Activated T-cell treated with anti-CD3 and anti-CD28 coated beads, Interleukin-2, amount 50 U/mL, for 24 hours (primary cell): ENCODE data around the gene C4orf36.

ENCODE experiments used
- DNase-seq: peaks from one replicate; pipeline ENCODE4 v3.0.0-alpha.2; 2020
- H3K27ac Mint-ChIP-seq: 2 replicates; pipeline ENCODE4 v1.8.0; 2020; ENCODE audit warnings: mild to moderate bottlenecking, mixed read lengths
- H3K27me3 Mint-ChIP-seq: 2 replicates; pipeline ENCODE4 v1.8.0; 2020; ENCODE audit warnings: mixed read lengths
- H3K36me3 Mint-ChIP-seq: 2 replicates; pipeline ENCODE4 v1.8.0; 2020; ENCODE audit warnings: low read depth, mixed read lengths
- H3K4me1 Mint-ChIP-seq: 2 replicates; pipeline ENCODE4 v1.8.0; 2020; ENCODE audit warnings: low read depth, mixed read lengths
- H3K4me3 Mint-ChIP-seq: 2 replicates; pipeline ENCODE4 v1.8.0; 2020; ENCODE audit warnings: mild to moderate bottlenecking, moderate library complexity, mixed read lengths
- H3K9me3 Mint-ChIP-seq: 2 replicates; pipeline ENCODE4 v1.8.0; 2020; ENCODE audit warnings: mixed read lengths

Gene C4orf36

GRCh38 chr4:86924811-86925210, 32.6 kb upstream of the C4orf36 start:
- H3K27ac Mint-ChIP-seq: no peak overlapping the region
- peaks cover 22% of the 10 kb centered on the region for H3K4me1 Mint-ChIP-seq

DNA sequence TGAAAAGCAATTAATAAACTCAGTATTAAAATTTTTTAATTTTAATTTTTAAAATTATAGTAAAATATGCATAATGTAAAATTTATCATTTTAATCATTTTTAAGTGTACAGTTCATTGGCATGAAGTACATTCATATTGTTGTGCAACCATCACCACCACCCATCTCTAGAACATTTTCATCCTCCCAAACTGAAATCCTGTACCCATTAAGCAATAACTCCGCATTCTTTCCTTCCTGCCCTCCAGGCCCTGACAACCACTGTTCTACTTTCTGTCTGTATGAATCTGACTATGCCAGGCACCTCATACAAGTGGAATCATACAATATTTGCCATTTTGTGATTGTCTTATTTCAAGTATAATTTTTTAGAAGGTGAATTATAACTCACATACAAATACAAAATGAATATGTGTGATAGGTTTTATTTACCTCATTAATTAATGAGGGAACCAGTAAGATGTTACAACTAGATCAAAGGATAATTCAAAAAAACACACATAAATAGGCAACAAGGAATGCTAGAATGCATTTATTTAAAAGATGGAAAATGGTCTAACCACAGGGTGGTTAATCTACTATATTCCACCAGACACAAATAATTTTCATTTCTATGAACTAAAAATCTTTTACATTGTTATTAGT, 29.5 kb upstream of the C4orf36 start:
- DNase-seq: no peak
- H3K4me1 Mint-ChIP-seq: peaks cover 2% of the 10 kb centered on the region
- no peaks in the 10 kb centered on the region for H3K36me3 Mint-ChIP-seq
- H3K27me3 Mint-ChIP-seq: no peaks in the 10 kb centered on the region
- no peak overlapping the region for H3K27ac Mint-ChIP-seq
- H3K9me3 Mint-ChIP-seq: no peaks in the 10 kb centered on the region
- no peak overlapping the region for H3K4me3 Mint-ChIP-seq

More at GRCh38 chr4:86924811-86925210, 32.6 kb upstream of the C4orf36 start:
- no peak for DNase-seq
- Mint-ChIP-seq H3K9me3 (no peaks in the 10 kb centered on the region), H3K27me3 (no peaks in the 10 kb centered on the region), H3K36me3 (peaks cover under 1% of the 10 kb centered on the region), H3K4me3 (no peak overlapping the region)

DNA sequence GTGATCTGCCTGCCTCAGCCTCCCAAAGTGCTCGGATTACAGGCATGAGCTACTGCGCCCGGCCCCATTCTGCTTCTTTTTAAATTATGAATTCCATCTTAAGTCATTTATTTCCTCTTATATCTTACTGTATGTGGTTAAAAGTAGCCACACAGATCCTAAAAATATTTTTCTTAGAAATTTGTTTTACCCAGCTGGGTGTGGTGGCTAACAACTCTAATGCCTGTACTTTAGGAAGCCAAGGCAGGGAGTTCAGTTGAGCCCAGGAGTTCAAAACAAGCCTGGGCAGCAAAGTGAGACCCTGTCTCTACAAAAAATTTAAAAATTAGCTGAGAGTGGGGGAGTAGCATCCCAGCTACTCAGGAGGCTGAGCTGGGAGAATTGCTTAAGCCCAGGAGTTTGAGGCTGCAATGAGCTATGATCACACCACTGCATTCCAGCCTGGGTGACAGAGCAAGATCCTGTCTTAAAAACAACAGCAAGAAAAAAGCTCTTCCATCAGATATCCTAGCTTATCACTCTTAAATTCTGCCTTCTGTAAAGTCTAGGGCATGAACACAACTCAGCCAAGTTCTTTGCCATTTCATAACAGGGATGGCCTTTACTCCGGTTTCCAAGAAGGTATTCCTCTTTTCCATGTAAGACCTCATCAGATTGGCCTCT, 27.5 kb upstream of the C4orf36 start:
- no peak overlapping the region for H3K27ac Mint-ChIP-seq
- no peaks in the 10 kb centered on the region for H3K9me3 Mint-ChIP-seq
- no peaks in the 10 kb centered on the region for H3K27me3 Mint-ChIP-seq
- no peak for DNase-seq
- no peak overlapping the region for H3K4me3 Mint-ChIP-seq
- H3K36me3 Mint-ChIP-seq: no peaks in the 10 kb centered on the region
- H3K4me1 Mint-ChIP-seq: peaks cover 2% of the 10 kb centered on the region

DNA sequence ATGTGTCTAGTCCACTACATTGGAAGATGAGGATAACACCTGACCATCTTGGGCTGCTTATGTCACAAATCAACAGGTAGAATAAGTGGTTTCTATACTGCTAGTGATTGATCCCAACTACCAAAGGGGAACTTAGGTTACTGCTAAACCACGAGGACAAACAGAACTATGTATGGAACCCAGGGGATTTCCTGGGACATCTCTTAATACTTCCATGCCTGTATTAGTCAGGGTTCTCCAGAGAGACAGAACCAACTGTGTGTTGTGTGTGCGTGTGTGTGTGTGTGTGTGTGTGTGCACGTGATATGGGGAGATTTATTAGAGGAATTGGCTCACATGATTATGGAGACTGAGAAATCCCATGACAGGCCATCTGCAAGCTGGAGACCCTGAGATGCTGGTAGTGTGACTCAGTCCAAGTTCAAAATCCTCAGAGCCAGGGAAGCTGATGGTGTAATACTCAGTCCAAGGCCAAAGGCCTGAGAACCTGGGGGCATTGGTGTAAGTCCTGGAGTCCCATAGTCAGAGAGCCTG, 26.4 kb upstream of the C4orf36 start:
- no peak overlapping the region for H3K4me3 Mint-ChIP-seq
- no peaks in the 10 kb centered on the region for H3K36me3 Mint-ChIP-seq
- no peaks in the 10 kb centered on the region for H3K9me3 Mint-ChIP-seq
- no peaks in the 10 kb centered on the region for H3K27me3 Mint-ChIP-seq
- H3K27ac Mint-ChIP-seq: no peak overlapping the region
- no peak for DNase-seq
- H3K4me1 Mint-ChIP-seq: peaks cover 2% of the 10 kb centered on the region

GRCh38 chr4:86917212-86918039, 25.2 kb upstream of the C4orf36 start:
- no peaks in the 10 kb centered on the region for H3K9me3 Mint-ChIP-seq
- no peaks in the 10 kb centered on the region for H3K27me3 Mint-ChIP-seq
- H3K36me3 Mint-ChIP-seq: no peaks in the 10 kb centered on the region
- H3K4me3 Mint-ChIP-seq: no peak overlapping the region
- DNase-seq: no peak
- peaks cover under 1% of the 10 kb centered on the region for H3K4me1 Mint-ChIP-seq
- no peak overlapping the region for H3K27ac Mint-ChIP-seq

GRCh38 chr4:86916392-86916791, 24.2 kb upstream of the C4orf36 start:
- DNase-seq: no peak
- Mint-ChIP-seq H3K27ac (no peak overlapping the region), H3K4me1 (peaks cover 2% of the 10 kb centered on the region), H3K9me3 (no peaks in the 10 kb centered on the region), H3K36me3 (no peaks in the 10 kb centered on the region), H3K27me3 (no peaks in the 10 kb centered on the region), H3K4me3 (no peak overlapping the region)

- peaks cover 20% of the 10 kb centered on the region for H3K4me1 Mint-ChIP-seq
- H3K27ac Mint-ChIP-seq: no peak overlapping the region
- H3K4me3 Mint-ChIP-seq: no peak overlapping the region
- H3K27me3 Mint-ChIP-seq: no peaks in the 10 kb centered on the region
- H3K9me3 Mint-ChIP-seq: no peaks in the 10 kb centered on the region
- DNase-seq: no peak
- no peaks in the 10 kb centered on the region for H3K36me3 Mint-ChIP-seq
These were observed 18.8 kb upstream of the C4orf36 start for GRCh38 chr4:86910820-86911684.

GRCh38 chr4:86910369-86910768, 18.1 kb upstream of the C4orf36 start:
- Mint-ChIP-seq H3K4me1 (peaks cover 20% of the 10 kb centered on the region), H3K9me3 (no peaks in the 10 kb centered on the region), H3K27ac (no peak overlapping the region), H3K27me3 (no peaks in the 10 kb centered on the region), H3K36me3 (no peaks in the 10 kb centered on the region), H3K4me3 (no peak overlapping the region)
- DNase-seq: no peak

- Mint-ChIP-seq H3K4me1 (peaks cover 20% of the 10 kb centered on the region), H3K27ac (no peak overlapping the region), H3K9me3 (no peaks in the 10 kb centered on the region), H3K36me3 (no peaks in the 10 kb centered on the region), H3K4me3 (no peak overlapping the region), H3K27me3 (no peaks in the 10 kb centered on the region)
- no peak for DNase-seq
These were observed 17.5 kb upstream of the C4orf36 start for GRCh38 chr4:86909546-86910295.

DNA sequence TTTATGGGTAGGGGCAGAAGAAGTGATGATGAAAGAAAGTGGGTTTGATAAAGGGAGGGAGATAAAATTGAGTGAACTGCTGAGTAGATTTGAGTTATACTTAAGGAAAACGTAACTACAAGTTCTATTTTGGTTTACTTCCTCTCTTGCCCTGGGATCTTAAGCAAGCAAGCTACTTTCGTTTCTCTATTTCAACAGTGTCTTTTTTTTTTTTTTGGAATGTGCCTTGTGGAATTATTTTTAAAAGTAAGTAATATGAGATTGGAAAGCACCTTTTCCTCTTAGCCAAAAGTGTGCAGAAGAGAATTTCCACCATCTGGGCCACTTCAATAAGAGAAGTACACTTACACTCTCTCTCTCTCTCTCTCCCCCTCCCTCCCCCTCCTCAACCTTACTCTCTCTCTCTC, 16.0 kb upstream of the C4orf36 start:
- DNase-seq: no peak
- Mint-ChIP-seq H3K4me3 (no peak overlapping the region), H3K27me3 (peaks cover 9% of the 10 kb centered on the region), H3K36me3 (no peaks in the 10 kb centered on the region), H3K27ac (no peak overlapping the region), H3K9me3 (no peaks in the 10 kb centered on the region), H3K4me1 (peaks cover 20% of the 10 kb centered on the region)

- no peaks in the 10 kb centered on the region for H3K9me3 Mint-ChIP-seq
- no peaks in the 10 kb centered on the region for H3K4me1 Mint-ChIP-seq
- DNase-seq: no peak
- no peak overlapping the region for H3K27ac Mint-ChIP-seq
- no peak overlapping the region for H3K4me3 Mint-ChIP-seq
- no peaks in the 10 kb centered on the region for H3K36me3 Mint-ChIP-seq
- peaks cover 10% of the 10 kb centered on the region for H3K27me3 Mint-ChIP-seq
These were observed 9.6 kb upstream of the C4orf36 start for GRCh38 chr4:86901864-86902263.

DNA sequence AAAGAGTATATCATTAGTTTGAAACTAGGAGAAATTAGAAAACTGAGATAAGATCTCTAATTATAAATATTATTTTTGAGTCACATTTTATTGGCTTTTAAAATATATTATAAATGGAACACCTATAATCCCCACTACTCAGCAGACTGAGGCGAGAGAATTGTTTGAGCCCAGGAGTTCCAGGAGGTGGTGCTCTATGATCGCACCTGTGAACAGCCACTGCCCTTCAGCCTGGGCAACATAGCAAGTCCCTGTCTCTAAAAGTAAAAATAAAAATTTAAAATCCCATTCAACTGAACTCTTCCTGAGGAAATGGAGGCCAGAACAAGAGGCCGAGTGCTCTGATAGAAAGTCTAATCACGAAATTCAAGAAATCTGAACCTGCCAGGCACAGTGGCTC, 6.3 kb upstream of the C4orf36 start:
- DNase-seq: no peak
- Mint-ChIP-seq H3K4me3 (no peak overlapping the region), H3K27me3 (peaks cover 3% of the 10 kb centered on the region), H3K4me1 (no peaks in the 10 kb centered on the region), H3K36me3 (no peaks in the 10 kb centered on the region), H3K9me3 (no peaks in the 10 kb centered on the region), H3K27ac (no peak overlapping the region)

DNA sequence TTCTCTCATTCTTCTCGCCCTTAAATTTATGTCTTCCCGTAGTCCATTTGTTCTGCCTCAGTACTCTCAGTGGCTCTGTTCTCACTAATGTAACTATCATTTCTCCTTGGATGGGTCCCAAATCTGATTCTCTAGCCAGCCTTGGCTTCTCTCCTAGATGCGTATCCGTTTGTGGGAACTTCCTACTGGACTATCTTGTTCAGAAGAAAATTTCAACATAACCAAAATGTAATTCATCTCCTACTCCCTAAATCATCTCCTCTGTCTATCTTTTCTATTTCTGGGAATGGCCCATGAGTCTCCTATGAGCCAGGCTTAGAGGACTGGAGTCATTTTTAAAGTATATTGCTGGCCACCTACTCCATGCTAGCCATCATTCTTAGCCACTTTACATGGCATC, 4.4 kb upstream of the C4orf36 start:
- H3K36me3 Mint-ChIP-seq: no peaks in the 10 kb centered on the region
- no peak overlapping the region for H3K4me3 Mint-ChIP-seq
- no peak for DNase-seq
- peaks cover 11% of the 10 kb centered on the region for H3K27me3 Mint-ChIP-seq
- peaks cover 8% of the 10 kb centered on the region for H3K4me1 Mint-ChIP-seq
- H3K27ac Mint-ChIP-seq: no peak overlapping the region
- H3K9me3 Mint-ChIP-seq: no peaks in the 10 kb centered on the region
